PC-3 (cell line): ENCODE data around the gene PTPN1. TPM values are rescaled to one million over a fixed set of nuclear protein-coding genes. Genes with fewer than 3 reads are reported as not detected.

ENCODE experiments used
- ATAC-seq: fragments of 200-7000 bp; cut with Tn5 transposase; 2 replicates; pipeline ENCODE4 v1.9.1; 2020; ENCODE audit warnings: mild to moderate bottlenecking, moderate library complexity
- BruUV-seq: library from RNA; stranded (reverse); fragments of 400-500 nt; replicated peaks from 2 replicates; lab custom pipeline; 2021; lab: Mats Ljungman, UMichigan
- CTCF ChIA-PET: fragments of 300-600 bp; sonication (Branson Sonifier 250); formaldehyde crosslinking; loops from one replicate; lab custom pipeline; 2022; ENCODE audit warnings: antibody characterized with exemption; lab: Charles Lee
- POLR2A ChIA-PET: fragments of 300-600 bp; sonication (Branson Sonifier 250); formaldehyde crosslinking; loops from one replicate; lab custom pipeline; 2022; ENCODE audit warnings: antibody characterized with exemption; ENCODE audit not compliant: unreplicated experiment; lab: Charles Lee
- DNase-seq: peaks from one replicate; pipeline ENCODE4 v3.0.0-alpha.2; 2015
- H2AFZ ChIP-seq: fragments of 300-600 bp; sonication (generic); 2 replicates; pipeline ENCODE4 v1.6.0; 2016; ENCODE audit warnings: antibody characterized with exemption, low read length
- H3F3A ChIP-seq: fragments of 300-600 bp; sonication (generic); one replicate; pipeline ENCODE4 v1.6.0; 2017; ENCODE audit warnings: antibody characterized with exemption, low read length, control low read depth, mild to moderate bottlenecking; ENCODE audit not compliant: unreplicated experiment
- H3K27ac ChIP-seq: fragments of 300-600 bp; sonication (generic); 2 replicates; pipeline ENCODE4 v1.5.1; 2016; ENCODE audit warnings: mild to moderate bottlenecking, low read length
- H3K27me3 ChIP-seq: fragments of 300-600 bp; sonication (generic); 2 replicates; pipeline ENCODE4 v1.6.1; 2016; ENCODE audit warnings: low read length, mixed read lengths
- H3K36me3 ChIP-seq: fragments of 300-600 bp; sonication (generic); 2 replicates; pipeline ENCODE4 v1.6.1; 2016; ENCODE audit warnings: low read depth, mixed run types, low read length, mixed read lengths
- H3K4me1 ChIP-seq: fragments of 300-600 bp; sonication (generic); 2 replicates; pipeline ENCODE4 v1.5.1; 2016; ENCODE audit warnings: low read length; ENCODE audit not compliant: insufficient read depth
- H3K4me2 ChIP-seq: fragments of 300-600 bp; sonication (generic); 2 replicates; pipeline ENCODE4 v1.6.0; 2016; ENCODE audit warnings: low read length
- H3K4me3 ChIP-seq: fragments of 300-600 bp; sonication (generic); 2 replicates; pipeline ENCODE4 v1.5.1; 2016; ENCODE audit warnings: mild to moderate bottlenecking, low read length, mixed read lengths
- H3K79me2 ChIP-seq: fragments of 300-600 bp; sonication (generic); 2 replicates; pipeline ENCODE4 v1.6.1; 2017; ENCODE audit warnings: low read length, mixed read lengths
- H3K9ac ChIP-seq: fragments of 300-600 bp; sonication (generic); 2 replicates; pipeline ENCODE4 v1.6.0; 2016; ENCODE audit warnings: mild to moderate bottlenecking, low read length
- H3K9me2 ChIP-seq: fragments of 300-600 bp; sonication (generic); replicated peaks from 2 replicates; pipeline ENCODE4 v1.6.1; 2016; ENCODE audit warnings: mixed run types, low read length, mixed read lengths
- H3K9me3 ChIP-seq: fragments of 300-600 bp; sonication (generic); 2 replicates; pipeline ENCODE4 v1.6.1; 2016; ENCODE audit warnings: low read length, mixed read lengths
- H4K20me1 ChIP-seq: fragments of 300-600 bp; sonication (generic); 2 replicates; pipeline ENCODE4 v1.6.1; 2016; ENCODE audit warnings: low read length, mixed read lengths
- EZH2 ChIP-seq: fragments of 300-600 bp; sonication (generic); IDR thresholded peaks from one replicate; pipeline ENCODE4 v1.6.1; 2017; ENCODE audit warnings: antibody characterized with exemption, mild to moderate bottlenecking, low read length; ENCODE audit not compliant: unreplicated experiment
- EZH2phosphoT487 ChIP-seq: fragments of 300-600 bp; sonication (generic); IDR thresholded peaks from 2 replicates; pipeline ENCODE4 v1.6.1; 2018; ENCODE audit warnings: mild to moderate bottlenecking, antibody characterized with exemption, low read length, borderline replicate concordance
- intact Hi-C: fragments of 100-400 bp; cut with micrococcal nuclease; formaldehyde crosslinking; loops from 2 replicates; pipeline ENCODE4 v1.9.0; 2023
- total RNA-seq: library from RNA; depleted of rRNA; stranded (reverse); fragments of >200 nt; gene quantifications from 2 replicates; pipeline ENCODE4 v1.2.3, GENCODE V29; 2014
- TF ChIP-seq, protein P1 (sequence below): fragments of 300-600 bp; sonication (generic); conservative IDR thresholded peaks from 2 replicates; pipeline ENCODE4 v1.5.1; 2017; ENCODE audit warnings: antibody characterized with exemption, low read depth, mild to moderate bottlenecking, low read length

The PTPN1 gene
- total RNA-seq, 1 experiment from 2014 or later: 47.7 TPM

DNA sequence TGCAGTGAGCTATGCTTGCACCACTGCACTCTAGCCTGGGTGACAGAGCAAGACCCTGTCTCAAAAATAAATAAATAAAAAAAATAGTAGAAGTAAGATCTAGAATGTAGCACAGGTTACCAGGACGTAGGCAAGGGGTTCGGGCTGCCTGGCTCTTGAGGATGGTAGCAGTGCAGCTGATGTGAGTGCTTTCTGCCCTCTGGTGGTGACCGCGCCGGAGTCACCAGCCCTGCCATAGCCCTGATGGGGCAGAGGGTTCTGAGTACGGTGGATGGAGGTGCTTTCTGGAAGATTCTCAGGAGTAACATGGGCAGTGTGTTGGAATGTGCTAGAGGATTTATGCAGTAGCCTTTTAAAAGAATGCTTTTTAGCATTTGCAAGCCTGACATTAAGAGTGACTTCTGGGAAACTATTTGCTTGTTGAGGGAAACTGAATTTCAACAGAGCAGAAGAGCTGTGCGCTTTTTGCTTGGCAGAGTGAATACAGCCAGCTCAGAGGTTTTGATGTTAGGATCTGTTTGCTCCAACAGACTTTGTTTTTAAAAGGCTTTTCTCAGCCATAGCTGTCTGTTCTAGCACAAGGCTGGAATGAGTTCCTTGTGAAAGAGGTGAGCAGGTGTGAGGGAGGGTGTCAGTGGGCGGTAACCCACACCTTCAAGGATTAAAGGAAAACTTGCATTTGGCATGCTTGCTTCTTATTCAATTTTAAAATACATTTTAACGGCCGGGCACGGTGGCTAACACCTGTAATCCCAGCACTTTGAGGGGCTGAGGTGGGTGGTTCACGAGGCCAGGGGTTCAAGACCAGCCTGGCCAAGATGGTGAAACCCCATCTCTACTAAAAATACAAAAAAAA lies 65.9 kb downstream of the PTPN1 start:
- H3K36me3 ChIP-seq: peaks cover 54% of the 10 kb centered on the region
- ATAC-seq: peak; percentile 93
- H3K4me2 ChIP-seq: no peak overlapping the region
- peak; percentile 68 for DNase-seq
- H3K27ac ChIP-seq: no peak overlapping the region
- no peaks in the 10 kb centered on the region for H3K4me1 ChIP-seq
- no peak for TF ChIP-seq EZH2
- TF ChIP-seq, protein P1, sequence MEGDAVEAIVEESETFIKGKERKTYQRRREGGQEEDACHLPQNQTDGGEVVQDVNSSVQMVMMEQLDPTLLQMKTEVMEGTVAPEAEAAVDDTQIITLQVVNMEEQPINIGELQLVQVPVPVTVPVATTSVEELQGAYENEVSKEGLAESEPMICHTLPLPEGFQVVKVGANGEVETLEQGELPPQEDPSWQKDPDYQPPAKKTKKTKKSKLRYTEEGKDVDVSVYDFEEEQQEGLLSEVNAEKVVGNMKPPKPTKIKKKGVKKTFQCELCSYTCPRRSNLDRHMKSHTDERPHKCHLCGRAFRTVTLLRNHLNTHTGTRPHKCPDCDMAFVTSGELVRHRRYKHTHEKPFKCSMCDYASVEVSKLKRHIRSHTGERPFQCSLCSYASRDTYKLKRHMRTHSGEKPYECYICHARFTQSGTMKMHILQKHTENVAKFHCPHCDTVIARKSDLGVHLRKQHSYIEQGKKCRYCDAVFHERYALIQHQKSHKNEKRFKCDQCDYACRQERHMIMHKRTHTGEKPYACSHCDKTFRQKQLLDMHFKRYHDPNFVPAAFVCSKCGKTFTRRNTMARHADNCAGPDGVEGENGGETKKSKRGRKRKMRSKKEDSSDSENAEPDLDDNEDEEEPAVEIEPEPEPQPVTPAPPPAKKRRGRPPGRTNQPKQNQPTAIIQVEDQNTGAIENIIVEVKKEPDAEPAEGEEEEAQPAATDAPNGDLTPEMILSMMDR: peak; percentile 93
- no peaks in the 10 kb centered on the region for H3K9me3 ChIP-seq
- no peaks in the 10 kb centered on the region for H3K79me2 ChIP-seq
- no peak overlapping the region for H3K9ac ChIP-seq
- no peaks in the 10 kb centered on the region for H3F3A ChIP-seq
- BruUV-seq: no TSS peak
- H3K4me3 ChIP-seq: no peak overlapping the region
- intact Hi-C loops: loop anchor here (1.0 to 5.0 kb wide), 4 partner anchors 65 to 390 kb away; partner anchors contain the start of gene PTPN1
- H2AFZ ChIP-seq: no peak overlapping the region
- ChIA-PET CTCF (interaction anchor here (0.6 to 0.8 kb wide), 4 partner anchors 11 to 576 kb away, joined by 3 to 7 read pairs (median 4); no protein-coding TSS in a partner anchor), POLR2A (no interaction called here)
- no peaks in the 10 kb centered on the region for H3K27me3 ChIP-seq
- no peaks in the 10 kb centered on the region for H3K9me2 ChIP-seq
- H4K20me1 ChIP-seq: no peaks in the 10 kb centered on the region

DNA sequence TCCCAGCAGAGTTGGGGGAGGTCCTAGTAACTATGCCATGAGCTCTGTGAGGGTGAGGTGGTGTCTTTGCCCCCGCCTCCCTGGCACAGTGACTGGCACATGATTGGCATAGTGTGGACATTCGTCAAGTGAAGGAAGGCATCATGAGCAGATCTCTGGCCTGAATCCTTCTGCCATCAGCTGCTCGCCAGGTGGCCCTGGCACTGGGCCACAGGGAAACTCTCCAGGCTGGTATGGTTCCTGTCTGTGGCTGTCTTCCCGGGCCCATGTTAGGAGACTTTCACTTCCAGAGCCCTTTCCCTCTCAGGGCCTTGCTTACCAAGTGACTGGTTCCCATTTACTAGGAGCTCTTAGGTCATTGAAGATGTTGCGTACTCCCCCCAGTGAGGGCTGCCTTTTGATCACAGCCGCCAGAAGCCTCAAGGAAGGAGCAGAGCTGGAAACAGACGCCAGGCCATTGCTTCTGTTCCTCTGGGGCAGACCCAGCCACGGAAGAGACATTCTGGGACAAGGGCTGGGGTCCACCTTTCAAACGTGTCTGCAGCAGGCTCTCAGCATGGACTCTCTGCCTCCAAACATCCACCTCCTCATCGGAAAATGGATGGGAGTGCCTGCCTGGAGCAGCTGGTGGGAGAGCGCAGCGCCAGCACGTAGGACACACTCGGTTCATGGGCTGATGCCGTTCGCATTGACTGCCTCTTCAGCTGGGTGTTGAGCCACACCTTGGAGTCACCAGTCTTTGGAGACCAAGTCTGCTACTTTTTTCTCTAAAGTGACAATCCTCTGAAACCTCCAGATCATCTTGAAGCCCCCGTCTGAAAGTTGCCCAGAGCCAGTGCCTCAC lies 67.2 kb downstream of the PTPN1 start:
- BruUV-seq: no TSS peak
- peaks cover 59% of the 10 kb centered on the region for H3K36me3 ChIP-seq
- H3K4me2 ChIP-seq: no peak overlapping the region
- DNase-seq (no peak), ATAC-seq (no peak)
- no peaks in the 10 kb centered on the region for H3K4me1 ChIP-seq
- no peaks in the 10 kb centered on the region for H3K79me2 ChIP-seq
- no peaks in the 10 kb centered on the region for H3K27me3 ChIP-seq
- H3K9me2 ChIP-seq: no peaks in the 10 kb centered on the region
- H3K4me3 ChIP-seq: no peak overlapping the region
- no peaks in the 10 kb centered on the region for H3F3A ChIP-seq
- H2AFZ ChIP-seq: no peak overlapping the region
- POLR2A ChIA-PET: no interaction called here
- no peaks in the 10 kb centered on the region for H3K9me3 ChIP-seq
- no peak overlapping the region for H3K27ac ChIP-seq
- TF ChIP-seq EZH2: no peak
- TF ChIP-seq, protein P1: no peak
- TF ChIP-seq EZH2phosphoT487: no peak
- CTCF ChIA-PET: no interaction called here
- intact Hi-C loops: loop anchor here (2.0 to 5.0 kb wide), 2 partner anchors 67 to 95 kb away; partner anchors contain the start of gene PTPN1
- no peak overlapping the region for H3K9ac ChIP-seq
- H4K20me1 ChIP-seq: no peaks in the 10 kb centered on the region
